ENCODE measurements around the gene FZD10.

FZD10 gene

DNA sequence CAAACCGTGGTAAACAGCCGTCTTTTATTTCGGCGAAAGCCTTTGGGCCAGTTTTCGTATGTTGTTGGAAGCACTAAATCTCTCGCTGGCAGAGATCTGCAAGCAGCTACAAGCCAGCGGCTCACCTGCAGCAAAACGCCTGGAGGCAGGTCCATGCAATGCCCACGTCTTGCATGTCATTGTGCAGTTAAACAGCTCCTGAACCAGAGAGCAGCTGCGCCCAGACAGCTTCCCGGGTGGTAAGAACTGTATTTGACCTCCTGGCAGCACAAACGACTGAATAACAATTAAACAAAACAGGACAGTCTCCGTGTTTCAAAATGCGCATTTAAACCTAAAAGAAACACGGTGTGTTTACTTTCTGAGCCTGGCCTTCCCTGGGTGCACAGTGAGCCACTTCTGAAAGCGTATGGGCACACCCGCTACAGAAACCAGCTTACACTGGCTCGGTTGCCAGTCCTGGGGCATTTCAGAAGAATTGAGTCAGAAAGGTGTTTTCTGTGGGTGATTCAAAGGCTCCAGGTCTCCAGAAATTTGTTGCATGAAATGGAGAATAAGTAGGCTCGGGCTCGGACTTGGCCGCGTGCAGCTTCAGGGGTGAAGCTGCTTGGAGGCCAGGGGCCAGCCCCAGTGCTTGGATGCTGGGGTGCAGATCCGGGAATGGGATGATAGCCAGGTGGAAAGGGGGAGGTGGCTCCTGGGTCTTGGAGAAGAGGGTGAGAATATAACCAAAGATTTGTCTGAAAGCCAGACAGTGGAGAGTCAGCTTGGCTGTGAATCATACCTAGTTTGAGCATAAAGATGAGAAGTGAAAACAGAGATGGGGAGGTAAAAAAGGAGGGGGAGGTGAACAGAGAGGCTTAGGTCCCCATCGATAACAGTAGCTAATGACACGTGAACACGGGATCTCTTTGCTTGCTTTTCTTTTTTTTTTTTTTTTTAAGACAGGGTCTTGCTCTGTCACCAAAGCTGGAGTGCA lies 24.9 kb upstream of the FZD10 start:
- no peak overlapping the region for H3K4me3 ChIP-seq (ENCODE audit: low read depth, low read length)
- in situ Hi-C loops (cut with HindIII; ENCODE audit: low sequenced_read_pairs) = no loop called here
- DNase-seq (ENCODE audit: low read depth, low spot score) = no peak
- TF ChIP-seq, protein P1, sequence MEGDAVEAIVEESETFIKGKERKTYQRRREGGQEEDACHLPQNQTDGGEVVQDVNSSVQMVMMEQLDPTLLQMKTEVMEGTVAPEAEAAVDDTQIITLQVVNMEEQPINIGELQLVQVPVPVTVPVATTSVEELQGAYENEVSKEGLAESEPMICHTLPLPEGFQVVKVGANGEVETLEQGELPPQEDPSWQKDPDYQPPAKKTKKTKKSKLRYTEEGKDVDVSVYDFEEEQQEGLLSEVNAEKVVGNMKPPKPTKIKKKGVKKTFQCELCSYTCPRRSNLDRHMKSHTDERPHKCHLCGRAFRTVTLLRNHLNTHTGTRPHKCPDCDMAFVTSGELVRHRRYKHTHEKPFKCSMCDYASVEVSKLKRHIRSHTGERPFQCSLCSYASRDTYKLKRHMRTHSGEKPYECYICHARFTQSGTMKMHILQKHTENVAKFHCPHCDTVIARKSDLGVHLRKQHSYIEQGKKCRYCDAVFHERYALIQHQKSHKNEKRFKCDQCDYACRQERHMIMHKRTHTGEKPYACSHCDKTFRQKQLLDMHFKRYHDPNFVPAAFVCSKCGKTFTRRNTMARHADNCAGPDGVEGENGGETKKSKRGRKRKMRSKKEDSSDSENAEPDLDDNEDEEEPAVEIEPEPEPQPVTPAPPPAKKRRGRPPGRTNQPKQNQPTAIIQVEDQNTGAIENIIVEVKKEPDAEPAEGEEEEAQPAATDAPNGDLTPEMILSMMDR (IDR thresholded peaks at IDR 0.05; ENCODE audit: low read depth, low read length) = no peak

DNA sequence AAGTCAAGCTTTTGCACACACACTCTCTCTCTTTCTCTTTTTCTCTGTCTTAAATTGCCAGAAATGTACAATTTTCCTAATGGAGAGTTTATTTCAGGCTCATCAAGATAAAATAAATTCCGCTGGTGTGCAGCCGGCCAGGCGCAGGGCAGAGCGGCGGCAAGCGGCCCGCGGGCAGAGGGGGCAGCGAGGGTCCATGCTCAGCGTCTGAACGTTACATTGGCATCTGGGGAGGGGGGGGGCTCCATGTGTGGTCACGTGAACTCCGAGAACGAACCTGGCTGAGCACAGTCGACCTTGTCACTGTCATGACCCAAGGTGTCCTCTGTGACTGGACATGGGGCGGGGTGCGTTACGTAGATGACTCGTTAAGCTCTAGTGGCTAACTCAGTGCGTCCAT lies 23.8 kb upstream of the FZD10 start:
- TF ChIP-seq, protein P1 (IDR thresholded peaks at IDR 0.05; ENCODE audit: low read depth, low read length) = no peak
- in situ Hi-C loops (cut with HindIII; ENCODE audit: low sequenced_read_pairs) = no loop called here
- H3K4me3 ChIP-seq (ENCODE audit: low read depth, low read length) = no peak overlapping the region
- DNase-seq (ENCODE audit: low read depth, low spot score) = no peak

GRCh38 chr12:130139567-130140421 lies 22.5 kb upstream of the FZD10 start:
- in situ Hi-C loops (cut with HindIII; ENCODE audit: low sequenced_read_pairs) = no loop called here
- H3K4me3 ChIP-seq (ENCODE audit: low read depth, low read length) = no peak overlapping the region
- TF ChIP-seq, protein P1 (IDR thresholded peaks at IDR 0.05; ENCODE audit: low read depth, low read length) = no peak

DNA sequence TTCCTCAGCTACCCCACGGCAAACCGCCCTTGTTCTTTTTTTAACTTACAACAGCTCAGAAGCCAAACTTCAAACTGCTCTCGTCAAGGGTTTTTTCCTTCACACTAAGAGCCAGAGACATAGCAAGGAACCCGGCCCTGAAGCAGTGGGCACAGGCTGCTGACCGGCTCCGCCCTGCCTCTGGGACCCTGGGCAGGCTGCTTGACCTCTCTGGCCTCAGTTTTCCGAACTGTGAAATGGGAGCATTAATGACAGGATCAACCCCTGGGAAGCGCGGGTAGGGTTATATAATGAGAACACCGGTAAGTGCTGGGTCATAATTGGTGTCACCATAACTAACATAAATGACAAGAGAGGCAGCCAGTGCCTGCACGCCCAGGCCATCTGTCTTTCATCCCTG lies 21.2 kb upstream of the FZD10 start:
- TF ChIP-seq, protein P1 (IDR thresholded peaks at IDR 0.05; ENCODE audit: low read depth, low read length) = no peak
- H3K4me3 ChIP-seq (ENCODE audit: low read depth, low read length) = no peak overlapping the region
- DNase-seq (ENCODE audit: low read depth, low spot score) = no peak
- in situ Hi-C loops (cut with HindIII; ENCODE audit: low sequenced_read_pairs) = no loop called here

More at GRCh38 chr12:130139567-130140421, 22.5 kb upstream of the FZD10 start:
- no peak for DNase-seq (ENCODE audit: low read depth, low spot score)

DNA sequence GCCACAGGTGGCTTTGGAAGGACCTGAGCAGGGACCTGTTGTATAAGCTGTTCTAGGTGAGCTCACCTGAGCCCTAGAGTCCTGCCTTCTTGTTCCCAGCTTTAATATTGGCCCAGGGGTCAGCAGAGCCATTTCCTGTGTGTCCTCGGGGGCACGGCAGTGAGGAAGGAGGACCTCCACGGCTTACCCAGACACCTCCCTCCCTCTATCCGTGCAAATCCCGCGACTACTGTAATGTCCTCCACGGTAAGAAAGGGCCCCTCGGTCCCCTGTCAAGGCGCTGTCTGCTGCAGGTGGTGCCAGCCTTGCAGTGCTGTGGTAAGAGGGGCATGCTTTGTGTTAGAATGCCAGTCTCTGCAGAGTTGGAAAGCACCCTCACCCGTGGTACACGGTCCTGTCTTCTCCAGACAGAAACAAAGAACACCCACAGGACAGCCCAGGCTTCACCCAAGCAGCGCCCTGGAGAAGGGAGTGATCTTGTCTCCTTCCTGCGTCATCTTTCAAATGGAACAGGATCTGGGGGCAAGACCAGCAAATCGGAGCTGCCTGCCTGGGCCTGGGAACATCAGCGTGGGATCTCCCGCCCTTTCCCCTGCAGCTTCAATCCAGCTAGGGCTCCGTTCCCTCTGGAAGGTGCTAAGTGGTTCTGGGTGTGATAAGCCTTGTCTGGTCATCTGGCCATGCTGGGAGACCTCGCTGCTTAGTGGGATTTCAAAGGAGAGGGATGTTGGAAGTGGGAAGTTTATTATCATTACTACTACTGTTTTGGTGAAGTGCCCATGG lies 20.2 kb upstream of the FZD10 start:
- in situ Hi-C loops (cut with HindIII; ENCODE audit: low sequenced_read_pairs) = no loop called here
- TF ChIP-seq, protein P1 (IDR thresholded peaks at IDR 0.05; ENCODE audit: low read depth, low read length) = no peak
- no peak for DNase-seq (ENCODE audit: low read depth, low spot score)
- no peak overlapping the region for H3K4me3 ChIP-seq (ENCODE audit: low read depth, low read length)

- no peak for DNase-seq (ENCODE audit: low read depth, low spot score)
- H3K4me3 ChIP-seq (ENCODE audit: low read depth, low read length) = no peak overlapping the region
- in situ Hi-C loops (cut with HindIII; ENCODE audit: low sequenced_read_pairs) = no loop called here
- TF ChIP-seq, protein P1 (IDR thresholded peaks at IDR 0.05; ENCODE audit: low read depth, low read length) = no peak
These were observed 19.5 kb upstream of the FZD10 start for GRCh38 chr12:130142736-130143135.

All from astrocyte of the spinal cord (primary cell).